Endothelial cell of umbilical vein (primary cell): ENCODE results near the gene ENHO. TPM values are rescaled to one million over a fixed set of nuclear protein-coding genes. Genes with fewer than 3 reads are reported as not detected.

ENCODE experiments used
- BruUV-seq: library from RNA; stranded (reverse); fragments of 400-500 nt; replicated peaks from 2 replicates; lab custom pipeline; 2021; lab: Mats Ljungman, UMichigan
- CTCF ChIA-PET: fragments of 300-600, 350-600 bp; sonication (Branson Sonifier 250); formaldehyde crosslinking; loops from one replicate; lab custom pipeline; 2021; ENCODE audit warnings: antibody characterized with exemption, inconsistent platforms; lab: Charles Lee
- POLR2A ChIA-PET: fragments of 300-600, 350-600 bp; sonication (Branson Sonifier 250); formaldehyde crosslinking; loops from one replicate; lab custom pipeline; 2021; ENCODE audit warnings: antibody characterized with exemption, inconsistent platforms; lab: Charles Lee
- DNase-seq: peaks from one replicate; pipeline ENCODE4 v3.0.0-alpha.2; 2011; ENCODE audit warnings: low read depth, low spot score
- FAIRE-seq: peaks from 2 replicates; lab custom pipeline; 2011; peaks lifted over from hg19 to GRCh38; lab: Jason Lieb, UNC
- H2AFZ ChIP-seq: 2 replicates; pipeline ENCODE4 v1.6.0; 2012; ENCODE audit warnings: low read depth, low read length, control low read depth, inconsistent platforms
- H3K27ac ChIP-seq: 2 replicates; pipeline ENCODE4 v1.5.1; 2011; ENCODE audit warnings: low read depth, mild to moderate bottlenecking, control low read depth, low read length, moderate library complexity; ENCODE audit not compliant: insufficient read depth
- H3K27me3 ChIP-seq, 2 experiments: 2 replicates each; pipeline versions ENCODE4 v1.6.0 to v1.6.1; 2011; ENCODE audit warnings: low read length in 2 of 2, mixed read lengths in 1 of 2; ENCODE audit not compliant: control insufficient read depth in 2 of 2, insufficient read depth in 2 of 2
- H3K36me3 ChIP-seq, 2 experiments: 2 replicates in 1 of 2; 3 replicates in 1 of 2; pipeline ENCODE4 v1.5.1; 2011; ENCODE audit warnings: low read length in 2 of 2, mild to moderate bottlenecking in 1 of 2, moderate library complexity in 1 of 2; ENCODE audit not compliant: control insufficient read depth in 2 of 2, insufficient read depth in 2 of 2; ENCODE audit errors: extremely low read depth in 1 of 2
- H3K4me1 ChIP-seq: 3 replicates; pipeline ENCODE4 v1.5.1; 2011; ENCODE audit warnings: mild to moderate bottlenecking, low read length; ENCODE audit not compliant: control insufficient read depth, insufficient read depth; ENCODE audit errors: extremely low read depth
- H3K4me2 ChIP-seq: 2 replicates; pipeline ENCODE4 v1.6.1; 2011; ENCODE audit warnings: low read length, control low read depth, mixed read lengths; ENCODE audit not compliant: insufficient read depth
- H3K4me3 ChIP-seq, 3 experiments: fragments of 200-600 bp in 1 of 3; sonication (generic), shearing (Covaris generic) in 1 of 3; replicated peaks in 1 of 3; 2 replicates each; pipeline ENCODE4 v1.5.1; 2011 to 2016; ENCODE audit warnings: control low read depth in 3 of 3, low read length in 3 of 3, mild to moderate bottlenecking in 2 of 3, inconsistent platforms in 1 of 3, low read depth in 1 of 3, moderate library complexity in 1 of 3; ENCODE audit not compliant: insufficient read depth in 1 of 3
- H3K79me2 ChIP-seq: 2 replicates; pipeline ENCODE4 v1.6.0; 2012; ENCODE audit warnings: low read length, inconsistent platforms; ENCODE audit not compliant: control insufficient read depth, insufficient read depth
- H3K9ac ChIP-seq: replicated peaks from 2 replicates; pipeline ENCODE3; 2011; ENCODE audit warnings: low read length, control low read depth; ENCODE audit not compliant: insufficient read depth; ENCODE audit errors: extremely low read depth
- H3K9me1 ChIP-seq: replicated peaks from 3 replicates; pipeline ENCODE4 v1.6.0; 2011; ENCODE audit warnings: mild to moderate bottlenecking, low read length; ENCODE audit not compliant: control insufficient read depth, insufficient read depth; ENCODE audit errors: extremely low read depth
- H3K9me3 ChIP-seq: replicated peaks from 2 replicates; pipeline ENCODE4 v1.5.1; 2012; ENCODE audit warnings: low read length, inconsistent platforms; ENCODE audit not compliant: control insufficient read depth, insufficient read depth
- H4K20me1 ChIP-seq: replicated peaks from 2 replicates; pipeline ENCODE3; 2011; ENCODE audit warnings: mild to moderate bottlenecking, low read length; ENCODE audit not compliant: control insufficient read depth, insufficient read depth; ENCODE audit errors: extremely low read depth
- CTCF ChIP-seq, 2 donors: IDR thresholded peaks; 1 replicate in 1 of 2; 2 replicates in 1 of 2; pipeline ENCODE4 v1.5.1; 2011; ENCODE audit warnings: low read length in 2 of 2, mild to moderate bottlenecking in 2 of 2, moderate library complexity in 2 of 2, control low read depth in 1 of 2, inconsistent platforms in 1 of 2, low read depth in 1 of 2; ENCODE audit not compliant: insufficient read depth in 1 of 2; ENCODE audit errors: extremely low read depth in 1 of 2
- EZH2 ChIP-seq: IDR thresholded peaks from 2 replicates; pipeline ENCODE4 v1.6.1; 2012; ENCODE audit warnings: borderline replicate concordance, low read depth, mild to moderate bottlenecking, moderate library complexity, low read length, inconsistent platforms; ENCODE audit not compliant: severe bottlenecking
- FOS ChIP-seq: IDR thresholded peaks from 2 replicates; pipeline ENCODE4 v1.6.1; 2011; ENCODE audit warnings: mild to moderate bottlenecking, low read length, moderate library complexity, borderline replicate concordance; ENCODE audit not compliant: insufficient read depth
- GATA2 ChIP-seq: IDR thresholded peaks from 2 replicates; pipeline ENCODE4 v1.7.0; 2011; ENCODE audit warnings: low read depth, mild to moderate bottlenecking, moderate library complexity, mixed read lengths, low read length; ENCODE audit not compliant: insufficient read length, insufficient read depth
- JUN ChIP-seq: IDR thresholded peaks from 2 replicates; pipeline ENCODE4 v1.6.1; 2011; ENCODE audit warnings: borderline replicate concordance, low read depth; ENCODE audit not compliant: insufficient read length, insufficient read depth
- MAX ChIP-seq: IDR thresholded peaks from 2 replicates; pipeline ENCODE4 v1.6.1; 2011; ENCODE audit not compliant: insufficient read depth, insufficient read length
- MYC ChIP-seq: IDR thresholded peaks from one replicate; pipeline ENCODE4 v1.6.1; 2011; ENCODE audit warnings: mild to moderate bottlenecking, low read depth, low read length
- POLR2A ChIP-seq: IDR thresholded peaks from 2 replicates; pipeline ENCODE4 v1.6.1; 2012; ENCODE audit warnings: low read depth, mild to moderate bottlenecking, control low read depth, low read length
- POLR2AphosphoS5 ChIP-seq: IDR thresholded peaks from 2 replicates; pipeline ENCODE4 v1.6.1; 2012; ENCODE audit warnings: low read depth, mild to moderate bottlenecking, control low read depth, low read length, moderate library complexity; ENCODE audit not compliant: insufficient read depth
- dilution Hi-C: fragments of 300-500 bp; cut with MboI; formaldehyde crosslinking; loops from one replicate; pipeline ENCODE4 v1.15.0; 2019; ENCODE audit warnings: low sequenced_read_pairs; ENCODE audit not compliant: extremely low pct_ligation_motif_present
- intact Hi-C: fragments of 100-400 bp; cut with micrococcal nuclease; formaldehyde crosslinking; loops from one replicate; pipeline ENCODE4 v1.10.0; 2022
- polyA plus RNA-seq, 4 experiments: library from polyadenylated mRNA; depleted of rRNA in 3 of 4; stranded (reverse) in 3 of 4; unstranded in 1 of 4; fragments of >200 nt; gene quantifications; 2 replicates each; pipeline versions ENCODE4 v1.2.1 to v1.2.3, GENCODE V29; 2011 to 2012; ENCODE audit warnings: missing spikeins in 1 of 4
- total RNA-seq: library from RNA; stranded (reverse); gene quantifications from 2 replicates; pipeline ENCODE4 v1.2.3, GENCODE V29; 2021

Gene ENHO
- total and polyA plus RNA-seq, 2 donors (not counting 3 experiments of a cell fraction or from before 2014, with no cell fraction given): 0.10 TPM; not detected in 1

GRCh38 chr9:34503406-34503805 is 19.4 kb downstream of the ENHO start:
- H3K36me3 ChIP-seq: no peaks in the 10 kb centered on the region
- intact Hi-C loops: no loop called here
- no peak overlapping the region for H3K9ac ChIP-seq
- H3K79me2 ChIP-seq: no peaks in the 10 kb centered on the region
- H3K9me1 ChIP-seq: no peaks in the 10 kb centered on the region
- peaks cover 10 to 17% of the 10 kb centered on the region in 2 experiments for H3K27me3 ChIP-seq
- TF ChIP-seq EZH2: no peak
- no peak for TF ChIP-seq MAX
- no peak for TF ChIP-seq JUN
- no peak for TF ChIP-seq MYC
- no peak for TF ChIP-seq CTCF (IDR thresholded peaks at IDR 0.05; ENCODE audit: extremely low read depth in 1 of 2, insufficient read depth in 1 of 2, low read depth in 1 of 2, low read length in 2 of 2)
- TF ChIP-seq FOS: no peak
- no peak for TF ChIP-seq POLR2AphosphoS5
- no peak for TF ChIP-seq POLR2A
- no peak for TF ChIP-seq GATA2
- no peak overlapping the region for H3K4me3 ChIP-seq
- no peak for FAIRE-seq
- no peak overlapping the region for H3K27ac ChIP-seq
- ChIA-PET CTCF (interaction anchor here (0.9 to 5.1 kb wide), 11 partner anchors 10 to 101 kb away, joined by 3 to 117 read pairs (median 10); no protein-coding TSS in a partner anchor), POLR2A (no interaction called here)
- no TSS peak for BruUV-seq
- no peak overlapping the region for H3K4me2 ChIP-seq
- H4K20me1 ChIP-seq: no peaks in the 10 kb centered on the region
- H2AFZ ChIP-seq: no peak overlapping the region
- H3K9me3 ChIP-seq: no peaks in the 10 kb centered on the region
- dilution Hi-C loops: loop anchor here (25.0 kb wide), 1 partner anchor 91 kb away; no protein-coding TSS in a partner anchor
- H3K4me1 ChIP-seq: no peaks in the 10 kb centered on the region
- DNase-seq: no peak
